Stomach smooth muscle (tissue), 2 donors: ENCODE results near the gene MARCHF9.
A peak's percentile ranks its signal among the peaks of the same experiment; 100 is the strongest.

Experiments
- H3K27ac ChIP-seq: one replicate; pipeline ENCODE4 v1.7.0; 2013; ENCODE audit warnings: mild to moderate bottlenecking, low read length, inconsistent platforms
- H3K27me3 ChIP-seq, 2 donors: one replicate each; pipeline ENCODE4 v1.7.0; 2013; ENCODE audit warnings: low read length in 2 of 2; ENCODE audit not compliant: insufficient read depth in 2 of 2, control insufficient read depth in 1 of 2
- H3K36me3 ChIP-seq, 2 donors: one replicate each; pipeline ENCODE4 v1.7.0; 2013; ENCODE audit warnings: low read length in 2 of 2; ENCODE audit not compliant: control insufficient read depth in 2 of 2, insufficient read depth in 2 of 2
- H3K4me1 ChIP-seq: one replicate; pipeline ENCODE4 v1.7.0; 2013; ENCODE audit warnings: low read length; ENCODE audit not compliant: control insufficient read depth, insufficient read depth
- H3K4me3 ChIP-seq, 2 donors: one replicate each; pipeline ENCODE4 v1.7.0; 2013; ENCODE audit warnings: low read length in 2 of 2
- H3K9ac ChIP-seq, 2 donors: one replicate each; pipeline ENCODE4 v1.7.0; 2013; ENCODE audit warnings: low read length in 2 of 2, mild to moderate bottlenecking in 1 of 2
- H3K9me3 ChIP-seq, 2 donors: one replicate each; pipeline ENCODE4 v1.7.0; 2013; ENCODE audit warnings: low read length in 2 of 2; ENCODE audit not compliant: control insufficient read depth in 2 of 2
- donor health status: healthy.
- donor health status: Pancreatic carcinoma.

Gene MARCHF9

DNA sequence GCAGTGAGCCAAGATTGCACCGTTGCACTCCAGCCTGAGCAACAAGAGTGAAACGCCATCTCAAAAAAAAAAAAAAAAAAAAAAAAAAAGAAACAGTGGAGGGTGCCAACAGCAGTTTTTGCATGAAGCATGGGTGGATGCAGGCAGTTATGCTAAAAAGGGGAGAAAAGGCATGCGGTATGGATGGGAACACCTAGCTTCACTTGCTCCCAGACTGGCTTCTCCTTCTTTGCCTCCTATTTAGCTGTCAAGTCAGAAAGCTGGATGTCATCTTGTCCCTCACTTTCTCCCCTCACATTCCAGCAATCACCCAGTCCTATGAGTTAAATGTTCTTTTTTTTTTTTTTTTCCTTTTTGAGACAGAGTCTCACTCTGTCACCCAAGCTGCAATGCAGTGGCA is 20.1 kb downstream of the MARCHF9 start:
- no peak overlapping the region for H3K9ac ChIP-seq
- no peak overlapping the region for H3K27ac ChIP-seq
- peaks cover 0 to 2% of the 10 kb centered on the region in 2 donors for H3K36me3 ChIP-seq
- H3K4me3 ChIP-seq = no peak overlapping the region
- H3K27me3 ChIP-seq = no peaks in the 10 kb centered on the region
- H3K9me3 ChIP-seq = no peaks in the 10 kb centered on the region
- H3K4me1 ChIP-seq = peaks cover 22% of the 10 kb centered on the region

- H3K9me3 ChIP-seq = no peaks in the 10 kb centered on the region
- H3K27ac ChIP-seq = no peak overlapping the region
- no peak overlapping the region for H3K9ac ChIP-seq
- peaks cover 21% of the 10 kb centered on the region for H3K4me1 ChIP-seq
- peaks cover 0 to 2% of the 10 kb centered on the region in 2 donors for H3K36me3 ChIP-seq
- no peak overlapping the region for H3K4me3 ChIP-seq
- H3K27me3 ChIP-seq = no peaks in the 10 kb centered on the region
Observed at GRCh38 chr12:57775563-57776246, 20.8 kb downstream of the MARCHF9 start.

- H3K9me3 ChIP-seq = no peaks in the 10 kb centered on the region
- H3K9ac ChIP-seq = no peak overlapping the region
- no peaks in the 10 kb centered on the region for H3K27me3 ChIP-seq
- H3K4me1 ChIP-seq = peaks cover 18% of the 10 kb centered on the region
- no peak overlapping the region for H3K4me3 ChIP-seq
- no peak overlapping the region for H3K27ac ChIP-seq
- peaks cover 0 to 2% of the 10 kb centered on the region in 2 donors for H3K36me3 ChIP-seq
Observed at GRCh38 chr12:57776247-57776587, 21.3 kb downstream of the MARCHF9 start.

DNA sequence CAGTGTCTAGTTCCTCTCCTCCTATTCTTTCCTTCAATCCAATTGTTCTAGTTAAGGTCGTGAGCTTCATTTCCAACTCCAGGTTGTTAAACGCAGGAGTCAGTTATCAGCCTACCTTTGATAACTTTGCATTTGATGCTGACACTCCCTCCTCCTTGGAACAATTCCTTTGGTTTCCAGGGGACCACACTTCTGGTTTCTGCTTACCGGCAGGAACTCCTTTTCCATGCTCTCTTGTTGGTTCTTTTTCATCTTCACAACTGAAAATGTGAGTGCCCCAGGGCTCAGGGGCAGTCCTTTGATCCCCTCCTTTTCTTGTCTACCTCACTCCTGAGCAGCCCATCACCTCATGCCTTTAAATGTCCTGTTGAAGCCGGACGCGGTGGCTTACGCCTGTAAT is 22.5 kb downstream of the MARCHF9 start:
- Histone ChIP-seq H3K9ac (no peak overlapping the region), H3K36me3 (peaks cover 0 to 2% of the 10 kb centered on the region in 2 donors), H3K4me3 (no peak overlapping the region)

DNA sequence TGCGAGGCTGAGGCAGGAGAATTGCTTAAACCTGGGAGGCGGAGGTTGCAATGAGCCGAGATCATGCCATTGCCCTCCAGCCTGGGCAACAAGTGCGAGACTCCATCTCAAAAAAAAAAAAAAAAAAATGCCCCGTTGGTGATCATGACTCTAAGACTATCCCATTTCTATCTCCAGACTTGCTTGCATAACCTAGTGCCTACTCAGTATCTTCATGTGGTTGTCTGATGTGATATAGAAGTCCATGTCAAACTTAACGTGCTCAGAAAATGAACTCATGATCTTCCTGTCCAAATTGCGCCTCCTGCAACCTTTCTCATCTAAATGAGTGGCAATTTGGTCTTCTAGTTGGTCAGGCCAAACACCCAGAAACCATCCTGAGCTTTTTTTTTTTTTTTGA is 23.0 kb downstream of the MARCHF9 start:
- peaks cover 0 to 2% of the 10 kb centered on the region in 2 donors for H3K36me3 ChIP-seq
- no peaks in the 10 kb centered on the region for H3K9me3 ChIP-seq
- H3K4me1 ChIP-seq = peaks cover 5% of the 10 kb centered on the region
- no peak overlapping the region for H3K4me3 ChIP-seq
- H3K27me3 ChIP-seq = no peaks in the 10 kb centered on the region
- H3K9ac ChIP-seq = no peak overlapping the region
- no peak overlapping the region for H3K27ac ChIP-seq

More for the DNA sequence above, 22.5 kb downstream of the MARCHF9 start:
- H3K9me3 ChIP-seq = no peaks in the 10 kb centered on the region
- no peak overlapping the region for H3K27ac ChIP-seq
- H3K27me3 ChIP-seq = no peaks in the 10 kb centered on the region
- H3K4me1 ChIP-seq = peaks cover 7% of the 10 kb centered on the region

DNA sequence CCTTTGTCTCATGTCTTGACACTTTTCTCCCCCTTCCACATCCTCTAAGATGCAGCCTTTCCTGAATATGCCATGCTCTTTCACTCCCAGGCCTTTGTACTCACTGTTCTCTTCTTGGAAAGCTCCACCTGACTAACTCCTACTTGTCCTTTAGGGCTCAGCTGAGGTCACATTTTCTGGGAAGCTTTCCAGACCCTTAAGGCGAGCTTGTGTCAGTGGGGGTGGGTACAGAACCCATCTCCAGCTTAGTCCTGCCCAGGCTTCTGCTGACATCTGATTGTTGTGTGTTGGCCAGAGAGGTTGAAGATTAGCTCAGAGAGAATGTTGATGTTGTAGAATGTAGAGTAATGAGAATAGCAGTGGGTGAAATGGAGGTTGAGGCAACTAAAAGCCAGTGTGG is 24.8 kb downstream of the MARCHF9 start:
- H3K4me1 ChIP-seq = peaks cover 4% of the 10 kb centered on the region
- H3K9ac ChIP-seq = no peak overlapping the region
- H3K4me3 ChIP-seq = no peak overlapping the region
- no peaks in the 10 kb centered on the region for H3K9me3 ChIP-seq
- no peak overlapping the region for H3K27ac ChIP-seq
- peaks cover 0 to 5% of the 10 kb centered on the region in 2 donors for H3K36me3 ChIP-seq
- H3K27me3 ChIP-seq = no peaks in the 10 kb centered on the region

GRCh38 chr12:57780284-57780897 is 25.5 kb downstream of the MARCHF9 start:
- no peak overlapping the region for H3K4me3 ChIP-seq
- peaks cover 0 to 5% of the 10 kb centered on the region in 2 donors for H3K36me3 ChIP-seq
- no peaks in the 10 kb centered on the region for H3K9me3 ChIP-seq
- no peaks in the 10 kb centered on the region for H3K27me3 ChIP-seq
- peak overlapping the region in 1 of 2 donors; percentile 5 for H3K9ac ChIP-seq
- H3K4me1 ChIP-seq = peaks cover 4% of the 10 kb centered on the region
- H3K27ac ChIP-seq = no peak overlapping the region

DNA sequence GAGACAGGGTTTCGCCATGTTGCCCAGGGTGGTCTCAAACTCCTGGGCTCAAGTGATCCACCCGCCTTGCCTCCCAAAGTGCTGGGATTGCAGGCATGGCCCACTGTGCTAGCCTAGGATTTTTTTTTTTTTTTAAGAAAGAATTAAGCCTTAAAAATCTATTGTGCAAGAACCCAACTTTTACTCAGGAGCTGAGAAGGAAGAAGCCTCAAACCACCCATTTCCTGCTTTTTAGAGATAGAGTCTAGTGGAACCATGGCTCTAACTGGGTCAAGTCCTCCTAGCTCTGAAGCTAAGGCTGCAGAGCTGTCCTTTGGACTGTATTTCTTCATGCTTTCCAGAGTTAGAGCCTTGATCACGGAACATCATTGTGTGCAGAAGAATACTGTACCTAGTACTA is 26.3 kb downstream of the MARCHF9 start:
- Histone ChIP-seq H3K4me3 (no peak overlapping the region), H3K9me3 (no peaks in the 10 kb centered on the region), H3K27me3 (no peaks in the 10 kb centered on the region), H3K4me1 (peaks cover 4% of the 10 kb centered on the region), H3K36me3 (peaks cover 3 to 10% of the 10 kb centered on the region in 2 donors), H3K27ac (no peak overlapping the region), H3K9ac (no peak overlapping the region)

DNA sequence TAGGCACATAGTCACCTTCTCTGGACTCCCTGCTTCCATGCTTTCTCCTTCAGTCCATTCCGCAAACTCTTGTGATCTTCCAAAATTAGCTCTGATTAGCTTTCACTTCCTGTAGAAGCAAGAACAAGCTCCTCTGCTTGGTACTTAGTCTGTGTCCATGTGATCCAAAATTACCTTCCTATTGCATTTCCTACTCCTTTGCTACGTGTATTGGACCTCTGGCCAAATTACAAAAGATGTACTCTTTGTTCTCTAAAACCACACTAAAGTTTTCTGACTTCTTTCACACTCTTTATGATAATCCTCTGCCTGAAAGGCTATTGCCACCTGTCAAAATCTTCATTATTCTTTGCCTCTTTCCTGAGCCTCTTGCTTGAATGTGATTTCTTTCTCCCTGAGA is 26.9 kb downstream of the MARCHF9 start:
- Histone ChIP-seq H3K9me3 (no peaks in the 10 kb centered on the region), H3K4me1 (peaks cover 4% of the 10 kb centered on the region), H3K27me3 (no peaks in the 10 kb centered on the region), H3K27ac (no peak overlapping the region), H3K9ac (no peak overlapping the region), H3K4me3 (no peak overlapping the region), H3K36me3 (peaks cover 9 to 15% of the 10 kb centered on the region in 2 donors)

- H3K36me3 ChIP-seq = peaks cover 10 to 16% of the 10 kb centered on the region in 2 donors
- H3K9ac ChIP-seq = peak overlapping the region in 1 of 2 donors; percentile 82
- peaks cover 4% of the 10 kb centered on the region for H3K4me1 ChIP-seq
- H3K9me3 ChIP-seq = no peaks in the 10 kb centered on the region
- H3K27me3 ChIP-seq = no peaks in the 10 kb centered on the region
- peak overlapping the region; percentile 67 for H3K27ac ChIP-seq
- H3K4me3 ChIP-seq = peak overlapping the region; percentile 93 to 100
Observed at GRCh38 chr12:57782243-57782607, 27.3 kb downstream of the MARCHF9 start.
